Stimulated activated CD8-positive, alpha-beta memory T cell treated with anti-CD3 and anti-CD28 coated beads, Interleukin-2, amount 100 ng/mL, for 1 hour (primary cell): ENCODE results near the gene PRKCE.
"Not testable (repeated sequence)": the region's sequence is repeated elsewhere in the genome, so short reads cannot be mapped to it uniquely, and the experiment has no call there.

Source experiments
- DNase-seq, 2 donors: peaks; one replicate each; pipeline ENCODE4 v3.0.0-alpha.2; 2020; ENCODE audit warnings: low read depth in 2 of 2

Gene PRKCE

GRCh38 chr2:46184794-46185583 is 533.5 kb downstream of the PRKCE start:
- no peak for DNase-seq

- DNase-seq = no peak
These were observed 535.7 kb downstream of the PRKCE start for GRCh38 chr2:46187112-46187618.

GRCh38 chr2:46188041-46188716 is 536.7 kb downstream of the PRKCE start:
- DNase-seq = no peak

GRCh38 chr2:46193356-46193755 is 541.9 kb downstream of the PRKCE start:
- DNase-seq = no peak

GRCh38 chr2:46193855-46194254 is 542.4 kb downstream of the PRKCE start:
- no peak for DNase-seq

GRCh38 chr2:46194856-46195255 is 543.4 kb downstream of the PRKCE start:
- DNase-seq = no peak

- no peak for DNase-seq
These were observed 544.3 kb downstream of the PRKCE start for GRCh38 chr2:46195819-46196218.

- no peak for DNase-seq
These were observed 545.5 kb downstream of the PRKCE start for GRCh38 chr2:46196871-46197462.

- DNase-seq = no peak
These were observed 546.2 kb downstream of the PRKCE start for GRCh38 chr2:46197672-46198071.

- DNase-seq = no peak
These were observed 546.8 kb downstream of the PRKCE start for GRCh38 chr2:46198164-46198883.

- DNase-seq = no peak
These were observed 547.5 kb downstream of the PRKCE start for GRCh38 chr2:46198966-46199365.

- DNase-seq = no peak
These were observed 548.7 kb downstream of the PRKCE start for GRCh38 chr2:46200100-46200690.

GRCh38 chr2:46200861-46201605 is 549.6 kb downstream of the PRKCE start:
- DNase-seq = no peak

GRCh38 chr2:46202453-46202852 is 551.0 kb downstream of the PRKCE start:
- no peak for DNase-seq

- no peak for DNase-seq
These were observed 551.5 kb downstream of the PRKCE start for GRCh38 chr2:46202987-46203386.

- not testable (repeated sequence) for DNase-seq
These were observed 552.2 kb downstream of the PRKCE start for GRCh38 chr2:46203636-46204035.

- DNase-seq = no peak
These were observed 556.1 kb downstream of the PRKCE start for GRCh38 chr2:46207591-46207990.

GRCh38 chr2:46208766-46209165 is 557.3 kb downstream of the PRKCE start:
- no peak for DNase-seq

GRCh38 chr2:46210063-46210462 is 558.6 kb downstream of the PRKCE start:
- no peak for DNase-seq

- no peak for DNase-seq
These were observed 560.0 kb downstream of the PRKCE start for GRCh38 chr2:46211461-46211860.

GRCh38 chr2:46213906-46214305 is 562.4 kb downstream of the PRKCE start:
- no peak for DNase-seq
